ENCODE measurements around the gene GTF3A. TPM values are rescaled to one million over a fixed set of nuclear protein-coding genes. Genes with fewer than 3 reads are reported as not detected.
A peak's percentile ranks its signal among the peaks of the same experiment; 100 is the strongest.

The GTF3A gene
- total and polyA plus RNA-seq, 10 donors, result 90.7 to 275 (median 133) TPM

- no peak for DNase-seq
- 67 to 90% (median 87%) methylated on average over 4 of the region's 4 CpGs for WGBS, 5 donors
- Histone ChIP-seq H3K9me3 (no peaks in the 10 kb centered on the region), H3K4me3 (no peak overlapping the region), H3K27me3 (replicated peaks in 1 of 7) (peaks cover 0 to 38% (median 0%) of the 10 kb centered on the region in 7 donors), H3K36me3 (no peaks in the 10 kb centered on the region), H3K27ac (no peak overlapping the region), H3K4me1 (peaks cover 0 to 15% (median 8%) of the 10 kb centered on the region in 6 donors)
- intact Hi-C loops (cut with DNase I; ENCODE audit: low total_unique reads), result loop anchor here (10.0 kb wide), 1 partner anchor 336 kb away; no protein-coding TSS in a partner anchor
- TF ChIP-seq POLR2A (IDR thresholded peaks at IDR 0.05), result no peak
- TF ChIP-seq POLR2AphosphoS5 (IDR thresholded peaks at IDR 0.05), result no peak
- TF ChIP-seq, protein P1, sequence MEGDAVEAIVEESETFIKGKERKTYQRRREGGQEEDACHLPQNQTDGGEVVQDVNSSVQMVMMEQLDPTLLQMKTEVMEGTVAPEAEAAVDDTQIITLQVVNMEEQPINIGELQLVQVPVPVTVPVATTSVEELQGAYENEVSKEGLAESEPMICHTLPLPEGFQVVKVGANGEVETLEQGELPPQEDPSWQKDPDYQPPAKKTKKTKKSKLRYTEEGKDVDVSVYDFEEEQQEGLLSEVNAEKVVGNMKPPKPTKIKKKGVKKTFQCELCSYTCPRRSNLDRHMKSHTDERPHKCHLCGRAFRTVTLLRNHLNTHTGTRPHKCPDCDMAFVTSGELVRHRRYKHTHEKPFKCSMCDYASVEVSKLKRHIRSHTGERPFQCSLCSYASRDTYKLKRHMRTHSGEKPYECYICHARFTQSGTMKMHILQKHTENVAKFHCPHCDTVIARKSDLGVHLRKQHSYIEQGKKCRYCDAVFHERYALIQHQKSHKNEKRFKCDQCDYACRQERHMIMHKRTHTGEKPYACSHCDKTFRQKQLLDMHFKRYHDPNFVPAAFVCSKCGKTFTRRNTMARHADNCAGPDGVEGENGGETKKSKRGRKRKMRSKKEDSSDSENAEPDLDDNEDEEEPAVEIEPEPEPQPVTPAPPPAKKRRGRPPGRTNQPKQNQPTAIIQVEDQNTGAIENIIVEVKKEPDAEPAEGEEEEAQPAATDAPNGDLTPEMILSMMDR (IDR thresholded peaks at IDR 0.05 in 8 of 11, conservative IDR thresholded peaks at IDR 0.05 in 3 of 11), result no peak
These were observed 45.3 kb upstream of the GTF3A start for GRCh38 chr13:27379126-27379525.

- no peak for DNase-seq
- H3K4me1 ChIP-seq, result peaks cover 0 to 10% (median 4%) of the 10 kb centered on the region in 6 donors
- no peaks in the 10 kb centered on the region for H3K36me3 ChIP-seq
- H3K27me3 ChIP-seq (replicated peaks in 1 of 7), result peaks cover 0 to 33% (median 0%) of the 10 kb centered on the region in 7 donors
- WGBS, 5 donors, result 30 to 36% (median 35%) methylated on average over 14 of the region's 14 CpGs
- no peak overlapping the region for H3K4me3 ChIP-seq
- TF ChIP-seq, protein P1 (IDR thresholded peaks at IDR 0.05 in 8 of 11, conservative IDR thresholded peaks at IDR 0.05 in 3 of 11), result peak in 8 of 11 experiments; percentile 40 to 70 (median 52)
- TF ChIP-seq POLR2AphosphoS5 (IDR thresholded peaks at IDR 0.05), result no peak
- no peaks in the 10 kb centered on the region for H3K9me3 ChIP-seq
- H3K27ac ChIP-seq, result no peak overlapping the region
- intact Hi-C loops (cut with DNase I; ENCODE audit: low total_unique reads), result loop anchor here (10.0 kb wide), 1 partner anchor 335 kb away; no protein-coding TSS in a partner anchor
These were observed 44.5 kb upstream of the GTF3A start for GRCh38 chr13:27379694-27380641.

DNA sequence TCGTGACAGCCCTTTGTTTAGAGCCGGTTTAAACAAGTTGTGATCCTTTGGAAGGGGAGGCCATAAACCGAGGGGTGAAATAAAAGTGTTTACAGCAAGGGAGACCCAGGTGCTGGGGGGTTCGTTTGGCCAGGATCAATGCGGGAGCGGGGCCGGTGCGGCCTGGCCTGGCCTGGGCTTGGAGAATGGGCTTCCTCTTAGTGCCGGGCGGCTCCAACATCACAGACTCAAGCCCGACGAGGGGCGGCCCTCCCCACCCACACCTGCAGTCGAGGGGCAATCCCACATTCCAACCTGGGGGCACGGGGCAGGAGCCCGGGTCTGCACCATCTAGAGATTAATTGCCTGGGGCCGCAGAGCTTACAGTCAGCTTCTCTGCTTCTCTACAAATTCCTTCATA lies 42.8 kb upstream of the GTF3A start:
- DNase-seq, result no peak
- intact Hi-C loops (cut with DNase I; ENCODE audit: low total_unique reads), result no loop called here
- H3K27ac ChIP-seq, result no peak overlapping the region
- TF ChIP-seq POLR2A (IDR thresholded peaks at IDR 0.05) (no peak), POLR2AphosphoS5 (IDR thresholded peaks at IDR 0.05) (no peak)
- TF ChIP-seq, protein P1 (IDR thresholded peaks at IDR 0.05 in 8 of 11, conservative IDR thresholded peaks at IDR 0.05 in 3 of 11), result no peak
- H3K9me3 ChIP-seq, result no peaks in the 10 kb centered on the region
- no peaks in the 10 kb centered on the region for H3K36me3 ChIP-seq
- peaks cover 0 to 22% (median 0%) of the 10 kb centered on the region in 7 donors for H3K27me3 ChIP-seq (replicated peaks in 1 of 7)
- H3K4me1 ChIP-seq, result no peaks in the 10 kb centered on the region
- 80 to 89% (median 85%) methylated on average over 16 to 17 of the region's 17 CpGs for WGBS, 5 donors
- no peak overlapping the region for H3K4me3 ChIP-seq
